GM18498 (cell line): ENCODE results near the gene TANC1.
A peak's percentile ranks its signal among the peaks of the same experiment; 100 is the strongest.

ENCODE experiments used
- ATAC-seq: cut with Tn5 transposase; IDR thresholded peaks from one replicate; pipeline ENCODE4 v1.9.1; 2021; ENCODE audit warnings: mild to moderate bottlenecking, moderate library complexity; ENCODE audit not compliant: unreplicated experiment

The TANC1 gene

GRCh38 chr2:159185401-159186130 lies 217.1 kb downstream of the TANC1 start:
- peak; percentile 65 for ATAC-seq

GRCh38 chr2:159186462-159186861 lies 218.0 kb downstream of the TANC1 start:
- ATAC-seq, result peak; percentile 45

GRCh38 chr2:159187106-159187505 lies 218.7 kb downstream of the TANC1 start:
- ATAC-seq, result no peak

GRCh38 chr2:159188449-159188848 lies 220.0 kb downstream of the TANC1 start:
- no peak for ATAC-seq

GRCh38 chr2:159192371-159192918 lies 224.0 kb downstream of the TANC1 start:
- ATAC-seq, result no peak

- ATAC-seq, result no peak
These were observed 225.4 kb downstream of the TANC1 start for GRCh38 chr2:159193791-159194190.

- no peak for ATAC-seq
These were observed 225.8 kb downstream of the TANC1 start for GRCh38 chr2:159194241-159194640.

GRCh38 chr2:159195697-159196096 lies 227.3 kb downstream of the TANC1 start:
- ATAC-seq, result no peak

GRCh38 chr2:159196393-159196925 lies 228.0 kb downstream of the TANC1 start:
- ATAC-seq, result no peak

GRCh38 chr2:159199236-159199635 lies 230.8 kb downstream of the TANC1 start:
- ATAC-seq, result no peak

GRCh38 chr2:159199761-159200465 lies 231.5 kb downstream of the TANC1 start:
- ATAC-seq, result no peak

GRCh38 chr2:159200498-159200897 lies 232.1 kb downstream of the TANC1 start:
- no peak for ATAC-seq

- ATAC-seq, result peak; percentile 99
These were observed 233.1 kb downstream of the TANC1 start for GRCh38 chr2:159201360-159202063.

GRCh38 chr2:159202568-159203071 lies 234.2 kb downstream of the TANC1 start:
- no peak for ATAC-seq

- ATAC-seq, result no peak
These were observed 236.1 kb downstream of the TANC1 start for GRCh38 chr2:159204381-159205144.

- no peak for ATAC-seq
These were observed 238.4 kb downstream of the TANC1 start for GRCh38 chr2:159206736-159207380.

GRCh38 chr2:159208438-159208837 lies 240.0 kb downstream of the TANC1 start:
- ATAC-seq, result no peak

GRCh38 chr2:159209341-159210306 lies 241.2 kb downstream of the TANC1 start:
- ATAC-seq, result peak; percentile 91
